Fibroblast of the aortic adventitia (primary cell): ENCODE measurements around the gene ADTRP. TPM values are rescaled to one million over a fixed set of nuclear protein-coding genes. Genes with fewer than 3 reads are reported as not detected.
A peak's percentile ranks its signal among the peaks of the same experiment; 100 is the strongest.
"Not testable (repeated sequence)": the region's sequence is repeated elsewhere in the genome, so short reads cannot be mapped to it uniquely, and the experiment has no call there.

Experiments used
- DNase-seq: peaks from one replicate; pipeline ENCODE4 v3.0.0-alpha.2; 2010; ENCODE audit warnings: low read depth
- H3K4me3 ChIP-seq: 2 replicates; pipeline ENCODE4 v1.5.1; 2011; ENCODE audit warnings: low read depth, mild to moderate bottlenecking, control low read depth, low read length, moderate library complexity
- total RNA-seq: library from RNA; depleted of rRNA; stranded (reverse); fragments of >200 nt; gene quantifications from 2 replicates; pipeline ENCODE4 v1.2.3, GENCODE V29; 2012; ENCODE audit warnings: low replicate concordance
- TF ChIP-seq, protein P1 (sequence below): IDR thresholded peaks from 2 replicates; pipeline ENCODE4 v1.5.1; 2011; ENCODE audit warnings: mild to moderate bottlenecking, low read length, control low read depth, inconsistent platforms; ENCODE audit not compliant: insufficient read depth

Gene ADTRP
- total RNA-seq, 1 donor: 10.9 TPM

GRCh38 chr6:11692451-11693376 is 85.9 kb downstream of the ADTRP start:
- no peak overlapping the region for H3K4me3 ChIP-seq
- TF ChIP-seq, protein P1, sequence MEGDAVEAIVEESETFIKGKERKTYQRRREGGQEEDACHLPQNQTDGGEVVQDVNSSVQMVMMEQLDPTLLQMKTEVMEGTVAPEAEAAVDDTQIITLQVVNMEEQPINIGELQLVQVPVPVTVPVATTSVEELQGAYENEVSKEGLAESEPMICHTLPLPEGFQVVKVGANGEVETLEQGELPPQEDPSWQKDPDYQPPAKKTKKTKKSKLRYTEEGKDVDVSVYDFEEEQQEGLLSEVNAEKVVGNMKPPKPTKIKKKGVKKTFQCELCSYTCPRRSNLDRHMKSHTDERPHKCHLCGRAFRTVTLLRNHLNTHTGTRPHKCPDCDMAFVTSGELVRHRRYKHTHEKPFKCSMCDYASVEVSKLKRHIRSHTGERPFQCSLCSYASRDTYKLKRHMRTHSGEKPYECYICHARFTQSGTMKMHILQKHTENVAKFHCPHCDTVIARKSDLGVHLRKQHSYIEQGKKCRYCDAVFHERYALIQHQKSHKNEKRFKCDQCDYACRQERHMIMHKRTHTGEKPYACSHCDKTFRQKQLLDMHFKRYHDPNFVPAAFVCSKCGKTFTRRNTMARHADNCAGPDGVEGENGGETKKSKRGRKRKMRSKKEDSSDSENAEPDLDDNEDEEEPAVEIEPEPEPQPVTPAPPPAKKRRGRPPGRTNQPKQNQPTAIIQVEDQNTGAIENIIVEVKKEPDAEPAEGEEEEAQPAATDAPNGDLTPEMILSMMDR: no peak
- peak; percentile 28 for DNase-seq

GRCh38 chr6:11689847-11690246 is 88.8 kb downstream of the ADTRP start:
- TF ChIP-seq, protein P1: no peak
- no peak for DNase-seq
- no peak overlapping the region for H3K4me3 ChIP-seq

- not testable (repeated sequence) for H3K4me3 ChIP-seq, DNase-seq
These were observed 89.2 kb downstream of the ADTRP start for GRCh38 chr6:11689400-11689799.

GRCh38 chr6:11688425-11688709 is 90.2 kb downstream of the ADTRP start:
- TF ChIP-seq, protein P1: no peak
- H3K4me3 ChIP-seq: no peak overlapping the region
- DNase-seq: peak; percentile 25

GRCh38 chr6:11685481-11686093 is 93.0 kb downstream of the ADTRP start:
- peak; percentile 64 for DNase-seq
- H3K4me3 ChIP-seq: no peak overlapping the region
- TF ChIP-seq, protein P1: no peak

GRCh38 chr6:11684901-11685480 is 93.6 kb downstream of the ADTRP start:
- DNase-seq: no peak
- TF ChIP-seq, protein P1: no peak
- no peak overlapping the region for H3K4me3 ChIP-seq

- no peak for DNase-seq
- TF ChIP-seq, protein P1: no peak
- H3K4me3 ChIP-seq: no peak overlapping the region
These were observed 94.7 kb downstream of the ADTRP start for GRCh38 chr6:11683871-11684270.
